CD14-positive monocyte (primary cell): ENCODE results near the gene PRPF31. TPM values are rescaled to one million over a fixed set of nuclear protein-coding genes. Genes with fewer than 3 reads are reported as not detected.

ENCODE experiments used
- DNase-seq, 3 donors: peaks; one replicate each; pipeline ENCODE4 v3.0.0-alpha.2; 2011 to 2022
- H2AFZ ChIP-seq: 2 replicates; pipeline ENCODE4 v1.6.0; 2012; ENCODE audit warnings: mild to moderate bottlenecking, low read depth, low read length, inconsistent platforms; ENCODE audit not compliant: insufficient read depth, poor library complexity, severe bottlenecking
- H3K27ac ChIP-seq, 2 donors: 1 replicate in 1 of 2; 2 replicates in 1 of 2; pipeline ENCODE4 v1.5.1; 2012 to 2013; ENCODE audit warnings: low read length in 2 of 2, control low read depth in 1 of 2, inconsistent platforms in 1 of 2, low read depth in 1 of 2, mild to moderate bottlenecking in 1 of 2
- H3K27me3 ChIP-seq, 2 donors: one replicate each; pipeline versions ENCODE4 v1.6.0 to v1.6.1; 2011 to 2013; ENCODE audit warnings: low read length in 2 of 2; ENCODE audit not compliant: control insufficient read depth in 2 of 2, insufficient read depth in 2 of 2
- H3K36me3 ChIP-seq, 2 donors: replicated peaks in 1 of 2; 1 replicate in 1 of 2; 2 replicates in 1 of 2; pipeline versions ENCODE4 v1.5.1 to v1.6.1; 2012 to 2013; ENCODE audit warnings: low read length in 2 of 2, control low read depth in 1 of 2, inconsistent platforms in 1 of 2, mild to moderate bottlenecking in 1 of 2; ENCODE audit not compliant: insufficient read depth in 2 of 2, control insufficient read depth in 1 of 2
- H3K4me1 ChIP-seq, 2 donors: 1 replicate in 1 of 2; 2 replicates in 1 of 2; pipeline versions ENCODE4 v1.5.1 to v1.6.1; 2012 to 2013; ENCODE audit warnings: low read length in 2 of 2, control low read depth in 1 of 2, inconsistent platforms in 1 of 2, mild to moderate bottlenecking in 1 of 2, moderate library complexity in 1 of 2; ENCODE audit not compliant: insufficient read depth in 2 of 2, control insufficient read depth in 1 of 2
- H3K4me2 ChIP-seq: replicated peaks from 2 replicates; pipeline ENCODE3; 2012; ENCODE audit warnings: low read length, moderate library complexity, mild to moderate bottlenecking; ENCODE audit not compliant: poor library complexity, severe bottlenecking; ENCODE audit errors: extremely low read depth
- H3K4me3 ChIP-seq, 3 experiments: fragments of 200-600 bp in 1 of 3; sonication (generic) in 1 of 3; replicated peaks in 1 of 3; 1 replicate in 2 of 3; 2 replicates in 1 of 3; pipeline ENCODE4 v1.5.1; 2011 to 2013; ENCODE audit warnings: low read length in 3 of 3, mild to moderate bottlenecking in 3 of 3, control low read depth in 2 of 3, low read depth in 2 of 3, inconsistent platforms in 1 of 3, moderate library complexity in 1 of 3
- H3K79me2 ChIP-seq: 2 replicates; pipeline ENCODE4 v1.6.0; 2012; ENCODE audit warnings: mild to moderate bottlenecking, control low read depth, inconsistent platforms, low read length, moderate library complexity; ENCODE audit not compliant: insufficient read depth
- H3K9ac ChIP-seq: 2 replicates; pipeline ENCODE4 v1.6.0; 2017; ENCODE audit warnings: low read length, mild to moderate bottlenecking; ENCODE audit not compliant: insufficient read depth, poor library complexity, severe bottlenecking
- H3K9me3 ChIP-seq, 2 donors: replicated peaks in 1 of 2; 1 replicate in 1 of 2; 2 replicates in 1 of 2; pipeline versions ENCODE4 v1.5.1 to v1.6.1; 2012 to 2013; ENCODE audit warnings: low read length in 2 of 2, control low read depth in 1 of 2; ENCODE audit not compliant: control insufficient read depth in 1 of 2, insufficient read depth in 1 of 2
- H4K20me1 ChIP-seq: 2 replicates; pipeline ENCODE4 v1.6.0; 2012; ENCODE audit warnings: mild to moderate bottlenecking, low read length, control low read depth, moderate library complexity; ENCODE audit not compliant: insufficient read depth
- H3K27ac Mint-ChIP-seq, 7 donors: one replicate each; pipeline ENCODE4 v1.8.0; 2020; ENCODE audit warnings: mild to moderate bottlenecking in 7 of 7, mixed read lengths in 7 of 7, moderate library complexity in 6 of 7, inconsistent platforms in 2 of 7
- H3K27me3 Mint-ChIP-seq, 3 donors: one replicate each; pipeline ENCODE4 v1.8.0; 2021 to 2022; ENCODE audit warnings: low read depth in 3 of 3, mild to moderate bottlenecking in 3 of 3, mixed read lengths in 3 of 3, moderate library complexity in 3 of 3, inconsistent platforms in 1 of 3
- H3K36me3 Mint-ChIP-seq, 2 donors: one replicate each; pipeline ENCODE4 v1.8.0; 2020; ENCODE audit warnings: mixed read lengths in 2 of 2, inconsistent platforms in 1 of 2, mild to moderate bottlenecking in 1 of 2
- H3K4me1 Mint-ChIP-seq: one replicate; pipeline ENCODE4 v1.8.0; 2020; ENCODE audit warnings: mild to moderate bottlenecking, mixed read lengths
- H3K4me3 Mint-ChIP-seq, 2 donors: one replicate each; pipeline ENCODE4 v1.8.0; 2020; ENCODE audit warnings: mild to moderate bottlenecking in 2 of 2, mixed read lengths in 2 of 2, moderate library complexity in 1 of 2
- H3K9me3 Mint-ChIP-seq, 7 donors: one replicate each; pipeline ENCODE4 v1.8.0; 2020 to 2022; ENCODE audit warnings: mixed read lengths in 7 of 7, mild to moderate bottlenecking in 6 of 7, moderate library complexity in 6 of 7, inconsistent platforms in 2 of 7
- WGBS: methylation state at CpG from one replicate; pipeline ENCODE4 v1.1.5; 2013; ENCODE audit warnings: missing lambda C conversion rate; ENCODE audit not compliant: insufficient coverage; 5-methylcytosine and 5-hydroxymethylcytosine counted together
- intact Hi-C, 2 donors: fragments of 100-400 bp; cut with micrococcal nuclease; formaldehyde crosslinking; loops; one replicate each; pipeline versions ENCODE4 v1.15.0 to v1.15.1; 2023
- polyA plus RNA-seq, 3 donors: library from polyadenylated mRNA; depleted of rRNA in 1 of 3; unstranded in 2 of 3; stranded (reverse) in 1 of 3; fragments of 300-500 nt in 2 of 3; fragments of >200 nt in 1 of 3; fragmentation: Illumina TruSeq in 2 of 3; gene quantifications; 1 replicate in 2 of 3; 2 replicates in 1 of 3; pipeline ENCODE4 v1.2.3, GENCODE V29; 2012 to 2021
- TF ChIP-seq, protein P1 (sequence below): fragments of 200-600 bp; IDR thresholded peaks from one replicate; pipeline ENCODE4 v1.8.0; 2022; ENCODE audit warnings: antibody characterized with exemption, mild to moderate bottlenecking

Gene PRPF31
- polyA plus RNA-seq, 3 donors: 34.4 to 51.8 (median 37.6) TPM

DNA sequence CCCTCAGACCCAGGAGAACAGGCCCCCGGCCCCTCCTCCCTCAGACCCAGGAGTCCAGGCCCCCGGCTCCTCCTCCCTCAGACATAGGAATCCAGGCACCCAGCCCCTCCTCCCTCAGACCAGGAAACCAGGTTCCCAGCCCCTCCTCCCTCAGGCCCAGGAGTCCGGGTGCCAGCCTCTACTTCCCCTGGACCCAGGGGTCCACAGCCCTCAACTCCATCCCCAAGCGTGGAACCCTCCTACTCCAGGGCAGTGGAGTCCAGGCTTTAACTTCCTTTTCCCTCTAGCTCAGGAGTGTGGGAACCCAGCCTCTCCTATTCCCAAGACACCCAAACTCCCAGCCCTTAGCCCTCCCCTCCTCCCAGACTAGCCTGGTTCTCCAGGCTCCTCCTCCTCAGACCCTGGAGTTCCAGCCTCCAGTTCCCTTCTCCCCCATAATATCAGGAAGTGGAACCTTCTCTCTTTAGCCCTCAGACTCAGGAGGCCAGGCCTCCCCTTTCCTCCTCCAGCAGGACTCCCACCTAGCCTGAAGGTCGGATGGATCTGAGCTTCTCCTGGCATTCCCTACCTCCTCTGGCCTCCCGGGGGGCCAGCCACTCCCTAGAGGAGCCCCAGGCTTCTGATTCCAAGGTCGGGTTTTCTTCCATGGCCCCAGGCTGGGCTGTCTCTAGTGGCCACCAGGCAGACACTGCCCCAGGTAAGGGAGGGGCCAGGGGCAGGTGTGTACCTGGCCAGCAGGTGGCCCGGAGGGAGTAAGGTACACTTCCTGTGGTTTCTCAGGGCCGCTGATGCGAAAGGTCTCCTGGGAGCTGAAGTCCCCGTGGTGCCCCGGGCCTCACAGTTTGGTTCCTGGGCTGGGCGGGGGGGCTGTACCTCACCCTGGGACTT is 57.2 kb downstream of the PRPF31 start, which contains the start of gene TMC4:
Gene TMC4 (minus strand): TSS at position 690 of the 888 bp plus-strand sequence. CDS start 43 bp downstream, at position 647.
- H2AFZ ChIP-seq: no peak within 1 kb of the TSS
- WGBS: 25% methylated on average over 11 of the region's 13 CpGs
- no peaks in the 10 kb centered on the region for H3K9me3 ChIP-seq
- H3K27ac ChIP-seq: no peak within 1 kb of the TSS
- intact Hi-C loops: loop anchor here in 1 of 2 donors (5.0 kb wide), 1 partner anchor 155 kb away; no protein-coding TSS in a partner anchor
- TF ChIP-seq, protein P1, sequence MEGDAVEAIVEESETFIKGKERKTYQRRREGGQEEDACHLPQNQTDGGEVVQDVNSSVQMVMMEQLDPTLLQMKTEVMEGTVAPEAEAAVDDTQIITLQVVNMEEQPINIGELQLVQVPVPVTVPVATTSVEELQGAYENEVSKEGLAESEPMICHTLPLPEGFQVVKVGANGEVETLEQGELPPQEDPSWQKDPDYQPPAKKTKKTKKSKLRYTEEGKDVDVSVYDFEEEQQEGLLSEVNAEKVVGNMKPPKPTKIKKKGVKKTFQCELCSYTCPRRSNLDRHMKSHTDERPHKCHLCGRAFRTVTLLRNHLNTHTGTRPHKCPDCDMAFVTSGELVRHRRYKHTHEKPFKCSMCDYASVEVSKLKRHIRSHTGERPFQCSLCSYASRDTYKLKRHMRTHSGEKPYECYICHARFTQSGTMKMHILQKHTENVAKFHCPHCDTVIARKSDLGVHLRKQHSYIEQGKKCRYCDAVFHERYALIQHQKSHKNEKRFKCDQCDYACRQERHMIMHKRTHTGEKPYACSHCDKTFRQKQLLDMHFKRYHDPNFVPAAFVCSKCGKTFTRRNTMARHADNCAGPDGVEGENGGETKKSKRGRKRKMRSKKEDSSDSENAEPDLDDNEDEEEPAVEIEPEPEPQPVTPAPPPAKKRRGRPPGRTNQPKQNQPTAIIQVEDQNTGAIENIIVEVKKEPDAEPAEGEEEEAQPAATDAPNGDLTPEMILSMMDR: no peak
- H4K20me1 ChIP-seq: no peaks in the 10 kb centered on the region
- H3K36me3 ChIP-seq: peaks cover 9% of the 10 kb centered on the region in 2 donors
- no peak within 1 kb of the TSS for H3K9ac ChIP-seq
- H3K4me2 ChIP-seq: no peak within 1 kb of the TSS
- H3K4me1 ChIP-seq: peaks cover 21 to 29% of the 10 kb centered on the region in 2 donors
- H3K27me3 ChIP-seq: no peaks in the 10 kb centered on the region
- no peak within 1 kb of the TSS for H3K4me3 ChIP-seq
- peak in 1 of 3 donors; percentile 18 for DNase-seq
- H3K9me3 Mint-ChIP-seq: peaks cover 0 to 4% (median 0%) of the 10 kb centered on the region in 7 donors
- H3K79me2 ChIP-seq: no peaks in the 10 kb centered on the region
- H3K27me3 Mint-ChIP-seq: peaks cover 0 to 8% (median 1%) of the 10 kb centered on the region in 3 donors
- peak within 1 kb of the TSS in 1 of 2 donors; percentile 21 for H3K4me3 Mint-ChIP-seq
- peaks cover 9 to 32% of the 10 kb centered on the region in 2 donors for H3K36me3 Mint-ChIP-seq
- peak within 1 kb of the TSS in 2 of 7 donors; percentile 25 to 45 for H3K27ac Mint-ChIP-seq
- H3K4me1 Mint-ChIP-seq: peaks cover 21% of the 10 kb centered on the region

DNA sequence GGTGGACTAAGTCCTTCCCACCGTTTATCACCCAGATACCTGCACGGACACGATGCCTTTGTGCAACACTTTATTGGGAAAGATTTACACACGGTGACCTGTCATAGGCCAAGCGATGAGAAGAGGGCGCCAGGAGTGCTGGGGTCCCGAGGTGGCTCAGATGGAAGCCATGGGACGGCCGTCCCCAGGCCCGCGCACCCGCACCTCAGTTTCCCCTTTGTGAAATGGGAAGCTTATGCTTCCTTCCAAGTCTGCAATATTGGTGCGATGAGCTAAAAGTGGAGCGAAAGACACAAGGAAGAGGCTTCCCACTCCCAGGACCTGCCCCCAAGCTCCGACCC is 57.8 kb downstream of the PRPF31 start:
- H3K36me3 Mint-ChIP-seq: peaks cover 14 to 38% of the 10 kb centered on the region in 2 donors
- H3K4me2 ChIP-seq: no peak overlapping the region
- H3K27me3 ChIP-seq: no peaks in the 10 kb centered on the region
- no peak overlapping the region for H3K4me3 ChIP-seq
- intact Hi-C loops: loop anchor here in 1 of 2 donors (5.0 kb wide), 1 partner anchor 154 kb away; no protein-coding TSS in a partner anchor
- no peak overlapping the region for H2AFZ ChIP-seq
- TF ChIP-seq, protein P1: no peak
- peaks cover 19% of the 10 kb centered on the region for H3K4me1 Mint-ChIP-seq
- no peak overlapping the region for H3K27ac ChIP-seq
- peaks cover 0 to 4% (median 0%) of the 10 kb centered on the region in 7 donors for H3K9me3 Mint-ChIP-seq
- DNase-seq: no peak
- peak overlapping the region in 1 of 2 donors; percentile 21 for H3K4me3 Mint-ChIP-seq
- H3K4me1 ChIP-seq: peaks cover 17 to 24% of the 10 kb centered on the region in 2 donors
- H3K79me2 ChIP-seq: no peaks in the 10 kb centered on the region
- no peaks in the 10 kb centered on the region for H3K9me3 ChIP-seq
- no peak overlapping the region for H3K27ac Mint-ChIP-seq
- H3K27me3 Mint-ChIP-seq: peaks cover 0 to 8% (median 0%) of the 10 kb centered on the region in 3 donors
- WGBS: 46% methylated on average over 12 of the region's 15 CpGs
- peaks cover 11 to 15% of the 10 kb centered on the region in 2 donors for H3K36me3 ChIP-seq
- no peak overlapping the region for H3K9ac ChIP-seq
- peaks cover 2% of the 10 kb centered on the region for H4K20me1 ChIP-seq
